Kidney tubule cell (primary cell): Measurements from ENCODE around the gene LOC128125822.
"Not testable (repeated sequence)": the region's sequence is repeated elsewhere in the genome, so short reads cannot be mapped to it uniquely, and the experiment has no call there.

Source experiments
- DNase-seq: peaks from one replicate; pipeline ENCODE4 v3.0.0-alpha.2; 2018; ENCODE audit warnings: low spot score

Gene LOC128125822

DNA sequence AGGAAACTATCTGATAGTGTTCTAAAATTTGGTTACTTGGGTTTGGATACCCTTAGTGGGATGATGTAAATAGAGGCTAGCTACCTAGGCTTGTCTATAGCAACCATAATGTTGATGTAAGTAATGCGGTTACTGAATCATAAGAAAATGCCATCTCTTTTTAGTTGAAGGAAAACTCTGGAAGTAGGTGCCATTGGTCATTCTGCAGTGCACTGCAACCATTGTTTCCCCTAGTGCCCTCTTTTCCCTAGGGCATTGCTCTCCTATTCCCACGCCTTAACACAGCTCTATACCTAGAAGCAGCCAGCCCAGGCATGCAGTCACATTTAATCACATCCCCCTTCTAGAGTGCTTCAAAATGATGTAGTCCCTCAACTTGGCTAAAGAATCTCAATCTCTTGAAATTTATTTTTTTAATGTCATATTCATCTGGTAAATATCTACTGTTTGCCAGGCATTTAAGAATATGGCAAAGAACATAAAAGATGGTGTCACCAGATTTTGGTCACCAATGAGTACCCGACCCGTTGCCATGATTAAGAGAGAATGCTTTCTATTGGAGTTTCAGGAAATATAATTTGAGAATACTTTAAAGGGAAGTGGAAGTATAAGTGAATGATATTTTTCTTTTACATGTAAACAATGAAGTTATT lies 10.4 kb downstream of the LOC128125822 start:
- DNase-seq, result no peak

DNA sequence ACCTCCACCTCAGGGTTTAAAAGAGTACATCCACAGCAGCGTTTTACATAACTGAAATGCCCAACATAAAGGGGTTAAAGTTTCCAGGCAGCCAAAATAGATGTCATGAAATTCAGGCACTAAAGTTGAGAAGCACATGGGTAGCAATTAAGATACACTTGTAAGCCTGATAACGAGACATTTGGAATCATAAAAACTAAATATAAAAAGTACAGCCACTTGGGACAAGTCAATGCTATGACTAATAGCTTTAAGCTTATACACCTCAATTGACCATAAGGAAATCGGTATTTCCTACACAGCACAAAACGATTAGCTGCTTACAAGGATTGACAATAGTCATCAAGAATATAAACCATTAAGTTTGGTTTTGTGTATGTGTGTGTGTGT lies 11.8 kb downstream of the LOC128125822 start:
- no peak for DNase-seq

DNA sequence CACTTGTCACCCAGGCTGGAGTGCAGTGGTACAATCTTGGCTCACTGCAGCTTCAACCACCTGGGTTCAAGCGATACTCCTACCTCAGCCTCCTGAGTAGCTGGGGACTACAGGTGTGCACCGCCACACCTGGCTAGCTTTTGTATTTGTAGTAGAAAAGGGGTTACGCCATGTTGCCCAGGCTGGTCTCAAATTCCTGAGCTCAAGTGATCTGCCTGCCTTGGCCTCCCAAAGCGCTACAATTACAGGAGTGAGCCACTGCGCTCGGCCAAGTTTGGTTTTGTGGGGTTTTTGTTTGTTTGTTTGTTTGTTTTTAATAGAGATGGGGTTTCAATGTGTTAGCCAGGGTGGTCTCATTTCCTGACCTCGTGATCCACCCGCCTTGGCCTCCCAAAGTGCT lies 12.3 kb downstream of the LOC128125822 start:
- DNase-seq, result no peak

DNA sequence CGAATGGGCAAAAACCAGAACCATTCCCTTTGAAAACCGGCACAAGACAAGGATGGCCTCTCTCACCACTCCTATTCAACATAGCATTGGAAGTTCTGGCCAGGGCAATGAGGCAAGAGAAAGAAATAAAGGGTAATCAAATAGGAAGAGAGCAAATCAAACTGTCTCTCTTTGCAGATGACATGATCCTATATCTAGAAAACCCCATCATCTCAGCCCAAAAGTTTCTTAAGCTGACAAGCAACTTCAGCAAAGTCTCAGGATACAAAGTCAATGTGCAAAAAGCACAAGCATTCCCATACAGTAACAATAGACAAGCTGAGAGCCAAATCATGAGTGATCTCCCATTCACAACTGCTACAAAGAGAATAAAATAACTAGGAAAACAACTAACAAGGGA lies 13.4 kb downstream of the LOC128125822 start:
- not testable (repeated sequence) for DNase-seq

DNA sequence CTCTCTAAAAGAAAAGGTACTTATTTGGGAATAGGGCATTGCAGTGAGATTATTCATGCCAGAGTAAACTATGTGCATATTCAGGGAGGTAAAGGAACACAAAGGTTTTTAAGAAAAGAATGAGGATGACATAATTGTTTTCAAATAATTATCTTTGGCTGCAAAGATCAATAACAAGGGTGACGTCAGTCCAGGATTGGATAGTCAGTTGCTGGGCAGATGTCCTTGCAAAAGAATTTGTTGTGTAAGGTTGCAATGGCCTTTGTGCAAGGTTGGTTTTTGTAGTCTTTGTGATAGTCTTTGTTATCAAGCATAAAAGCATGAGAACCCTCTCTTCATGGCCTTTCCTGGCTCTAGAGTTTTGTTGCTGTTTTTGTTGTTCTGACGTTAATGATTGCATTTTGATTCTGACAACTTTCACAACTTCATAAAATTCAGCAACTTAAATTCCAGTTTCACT lies 17.7 kb downstream of the LOC128125822 start:
- no peak for DNase-seq

DNA sequence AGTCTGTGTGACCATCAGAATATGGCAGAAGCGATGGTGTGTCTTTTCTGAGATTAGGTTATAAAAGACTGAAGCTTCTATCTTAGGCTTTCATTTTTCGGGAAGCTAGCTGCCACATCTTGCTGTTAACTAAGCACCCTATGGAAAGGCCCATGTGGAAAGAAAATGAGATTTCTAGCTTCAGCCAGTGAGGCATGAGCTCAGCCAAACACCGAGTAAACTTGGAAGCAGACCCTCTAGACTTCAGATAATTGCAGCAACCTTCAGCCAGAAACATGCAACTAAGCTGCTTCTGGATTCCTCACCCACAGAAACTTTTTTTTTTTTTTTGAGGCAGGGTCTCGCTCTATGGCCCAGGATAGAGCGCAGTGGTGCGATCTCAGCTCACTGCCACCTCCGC lies 20.6 kb downstream of the LOC128125822 start:
- DNase-seq, result no peak

DNA sequence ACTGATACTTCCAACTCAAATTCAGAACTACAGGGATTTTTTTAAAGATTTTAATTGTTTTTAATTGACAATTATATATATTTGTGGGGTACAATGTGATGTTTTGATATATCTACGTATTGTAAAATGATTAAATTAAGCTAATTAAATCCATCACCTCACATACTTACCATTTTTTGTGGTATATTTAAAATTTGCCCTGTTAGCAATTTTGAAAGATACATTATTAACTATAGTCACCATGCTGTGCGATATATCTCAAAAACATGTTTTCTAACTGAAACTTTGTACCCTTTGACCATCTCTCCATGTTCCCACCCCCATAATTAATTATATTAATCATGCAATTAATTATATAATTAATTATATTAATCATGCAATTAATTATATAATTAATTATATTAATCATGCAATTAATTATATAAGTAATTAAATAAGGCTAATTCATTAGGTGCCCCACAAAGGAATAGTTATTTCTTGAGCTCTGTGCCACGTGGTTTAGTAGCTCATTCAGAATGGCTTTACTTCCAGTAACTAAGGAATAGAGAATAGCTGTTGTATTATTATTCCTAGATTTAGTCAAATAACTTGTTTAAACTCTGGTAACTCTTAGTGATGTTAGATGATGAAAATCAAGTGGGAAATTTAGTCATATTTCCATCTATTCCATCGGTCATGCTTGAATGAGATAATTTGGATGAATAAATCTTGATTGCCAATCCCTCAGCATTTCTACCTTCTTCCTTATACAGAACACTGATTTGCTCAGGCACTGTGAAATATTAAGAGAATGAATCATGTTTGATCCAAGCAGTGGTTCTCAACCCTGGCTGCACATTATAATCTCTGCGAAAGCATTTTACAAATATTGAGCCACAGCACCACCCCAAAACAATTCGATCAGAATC lies 25.1 kb downstream of the LOC128125822 start:
- DNase-seq, result peak; percentile 89

DNA sequence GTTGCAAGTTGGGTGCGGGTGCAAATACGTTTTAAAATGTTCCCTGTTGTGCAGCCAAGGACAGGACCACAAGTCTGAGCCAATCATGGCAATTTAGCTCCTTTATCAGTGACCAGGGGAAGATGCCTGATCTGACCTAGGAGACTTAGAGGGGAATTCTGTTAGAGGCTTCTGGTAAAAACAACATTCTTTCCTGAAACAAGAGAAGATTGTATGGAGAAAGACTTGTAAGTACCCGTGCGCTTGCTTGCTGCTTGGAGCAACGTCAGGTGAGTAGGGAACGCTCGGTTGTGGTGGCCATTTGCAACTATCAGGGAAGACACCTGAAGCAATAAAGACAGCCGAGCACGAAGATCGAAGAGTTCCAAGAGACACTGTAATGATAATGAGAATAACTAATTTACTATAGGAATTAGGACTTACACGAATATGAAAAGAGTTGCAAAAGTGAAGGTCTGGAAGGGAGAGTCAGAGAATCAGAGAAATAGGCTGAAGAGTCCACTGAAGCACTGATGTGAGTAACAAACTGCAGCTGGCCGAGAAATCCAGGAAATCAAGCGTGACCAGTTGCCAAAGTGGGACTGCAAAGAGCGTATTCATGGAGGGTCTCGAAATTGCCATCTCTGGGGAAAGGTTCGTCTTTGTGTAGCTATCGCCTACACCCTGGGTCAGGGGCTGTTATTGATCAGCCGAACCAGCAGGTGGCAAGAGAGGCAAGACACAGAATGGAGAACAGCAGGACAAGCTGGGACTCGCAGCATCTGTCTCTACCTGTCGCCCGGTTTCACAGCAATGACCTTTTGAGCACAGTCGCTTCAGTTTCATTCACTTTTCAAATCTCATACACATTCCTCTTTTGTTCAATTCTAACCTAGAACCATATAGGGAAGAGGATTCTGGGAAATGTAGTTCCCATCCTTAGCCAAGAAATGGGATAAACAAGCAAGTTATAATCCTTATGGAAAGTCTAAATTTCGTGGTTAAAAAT lies 26.1 kb downstream of the LOC128125822 start:
- DNase-seq, result peak; percentile 71

DNA sequence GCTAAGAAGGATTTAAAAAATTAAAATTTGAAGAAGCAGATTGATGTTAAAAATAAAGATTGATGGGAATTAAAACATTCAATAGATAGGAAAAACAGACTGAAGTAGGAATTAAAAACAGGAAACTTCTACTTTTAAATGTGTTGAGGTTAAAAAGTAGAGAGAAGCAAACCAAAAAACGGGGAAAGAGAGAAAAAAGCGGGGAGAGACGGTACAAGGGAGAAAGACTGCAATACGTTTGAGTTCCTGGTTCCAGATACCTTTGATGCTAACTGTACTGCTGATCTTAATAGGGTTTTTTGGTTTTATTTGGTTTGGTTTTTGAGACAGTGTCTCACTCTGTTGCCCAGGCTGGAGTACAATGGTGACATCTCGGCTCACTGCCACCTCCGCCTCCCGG lies 27.0 kb downstream of the LOC128125822 start:
- DNase-seq, result no peak

DNA sequence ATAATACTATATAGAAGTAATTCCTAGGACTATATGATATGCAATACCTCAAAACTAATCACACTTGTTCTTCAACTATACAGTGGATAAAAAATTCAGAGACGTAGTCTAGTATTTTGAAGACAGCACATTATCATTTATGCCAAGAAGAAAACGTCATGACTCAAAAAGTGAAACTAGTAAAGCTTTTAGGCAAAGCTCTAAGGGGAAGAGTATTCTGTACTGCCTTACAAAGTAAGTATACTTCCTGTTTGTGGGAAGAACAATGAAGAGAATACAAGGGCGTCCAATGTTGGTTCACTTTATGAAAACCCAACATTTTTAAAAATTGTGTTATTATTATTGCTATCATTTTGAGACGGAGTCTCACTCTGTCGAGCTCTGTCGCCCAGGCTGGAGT lies 27.9 kb downstream of the LOC128125822 start:
- no peak for DNase-seq

DNA sequence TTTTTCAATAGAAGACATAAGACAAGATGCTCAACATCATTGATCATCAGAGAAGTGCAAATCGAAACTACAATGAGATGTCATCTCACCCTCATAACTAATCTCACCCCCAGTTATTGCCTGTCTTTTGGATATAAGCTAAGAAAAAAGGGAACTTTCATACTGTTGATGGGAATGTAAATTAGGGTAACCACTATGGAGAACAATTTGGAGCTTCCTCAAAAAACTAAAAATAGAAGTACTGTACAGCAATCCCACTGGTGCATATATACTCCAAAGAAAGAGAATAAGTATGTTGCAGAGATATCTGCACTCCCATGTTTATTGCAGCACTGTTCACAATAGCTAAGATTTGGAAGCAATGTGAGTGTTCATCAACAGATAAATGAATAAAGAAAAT lies 37.0 kb downstream of the LOC128125822 start:
- DNase-seq, result no peak

DNA sequence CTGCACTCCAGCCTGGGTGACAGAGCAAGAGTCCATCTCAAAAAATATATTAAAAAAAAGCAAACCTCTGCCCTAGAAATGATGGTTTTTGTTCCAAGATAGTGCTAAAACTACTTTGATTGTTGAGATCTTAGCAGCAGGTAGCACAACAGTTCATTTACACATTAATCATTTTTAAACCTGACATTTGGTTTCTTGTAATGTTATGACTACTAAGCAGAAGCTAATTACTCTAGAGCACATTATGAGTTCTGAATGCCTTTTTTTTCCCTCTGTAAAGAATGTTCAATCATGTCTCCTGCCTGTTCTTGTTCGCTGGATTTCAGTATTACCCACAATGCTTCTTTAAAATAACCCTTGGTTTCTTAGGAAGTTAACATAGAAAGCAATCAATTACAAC lies 38.7 kb downstream of the LOC128125822 start:
- DNase-seq, result no peak

DNA sequence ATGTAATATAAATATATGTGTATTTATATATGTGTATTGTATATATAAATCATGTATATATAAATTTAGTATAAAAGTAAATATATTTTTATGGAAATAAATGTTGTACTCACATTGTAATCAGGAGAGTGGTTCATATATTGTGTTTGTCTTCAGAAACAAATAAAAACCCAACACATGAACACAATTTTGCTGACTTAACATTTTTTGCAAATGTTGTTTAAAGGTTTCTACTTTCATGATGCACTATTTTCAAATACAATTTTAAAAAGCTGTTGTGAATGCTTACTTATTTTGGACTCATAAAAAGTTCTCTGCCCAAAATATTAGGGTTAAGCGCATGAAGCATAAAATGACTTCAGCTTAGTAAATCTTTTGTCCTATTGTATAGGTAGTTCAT lies 39.3 kb downstream of the LOC128125822 start:
- DNase-seq, result no peak

DNA sequence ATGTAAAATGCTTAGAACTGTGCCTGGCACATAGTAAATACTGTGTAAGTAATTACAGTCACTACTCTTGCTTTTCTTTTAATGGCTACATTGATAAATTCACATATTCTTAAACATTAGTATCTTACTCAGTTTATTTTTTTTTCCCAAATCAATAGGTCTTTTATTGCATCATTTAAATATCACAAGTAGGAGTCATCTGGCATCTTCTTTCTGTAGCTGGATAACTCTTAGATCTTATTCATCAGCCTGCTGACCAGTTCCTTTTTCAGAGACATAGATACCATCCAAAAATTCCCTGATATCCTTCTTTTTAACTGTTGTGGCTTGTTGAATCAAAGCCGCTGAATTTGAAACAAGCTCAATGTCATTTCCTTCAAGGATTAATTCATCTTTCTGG lies 43.3 kb downstream of the LOC128125822 start:
- DNase-seq, result no peak
